ENCODE results near the gene CEL.

CEL gene

GRCh38 chr9:133119103-133119845 is 57.5 kb downstream of the CEL start:
- DNase-seq: peak; percentile 84

GRCh38 chr9:133119846-133120500 is 58.2 kb downstream of the CEL start:
- peak; percentile 85 for DNase-seq

- DNase-seq: peak; percentile 61
These were observed 58.9 kb downstream of the CEL start for GRCh38 chr9:133120501-133121197.
